Muscle layer of duodenum (tissue), 2 donors: ENCODE measurements around the gene RASL10A.
"Not testable (repeated sequence)": the region's sequence is repeated elsewhere in the genome, so short reads cannot be mapped to it uniquely, and the experiment has no call there.

Experiments used
- H3K27ac ChIP-seq: one replicate; pipeline ENCODE4 v1.7.0; 2013; ENCODE audit warnings: mild to moderate bottlenecking, low read length
- H3K27me3 ChIP-seq: one replicate; pipeline ENCODE4 v1.7.0; 2013; ENCODE audit warnings: low read depth, mild to moderate bottlenecking, control low read depth, low read length
- H3K36me3 ChIP-seq, 2 donors: one replicate each; pipeline ENCODE4 v1.7.0; 2013; ENCODE audit warnings: low read length in 2 of 2, control low read depth in 1 of 2, mild to moderate bottlenecking in 1 of 2; ENCODE audit not compliant: insufficient read depth in 2 of 2, control insufficient read depth in 1 of 2
- H3K4me1 ChIP-seq, 2 donors: one replicate each; pipeline ENCODE4 v1.7.0; 2013; ENCODE audit warnings: low read length in 2 of 2, mild to moderate bottlenecking in 2 of 2, control low read depth in 1 of 2, moderate library complexity in 1 of 2; ENCODE audit not compliant: insufficient read depth in 2 of 2, control insufficient read depth in 1 of 2
- H3K4me3 ChIP-seq, 2 donors: one replicate each; pipeline ENCODE4 v1.7.0; 2013; ENCODE audit warnings: low read length in 2 of 2, low read depth in 1 of 2, mild to moderate bottlenecking in 1 of 2
- H3K9me3 ChIP-seq, 2 donors: one replicate each; pipeline ENCODE4 v1.7.0; 2013; ENCODE audit warnings: low read length in 2 of 2, control low read depth in 1 of 2, mild to moderate bottlenecking in 1 of 2; ENCODE audit not compliant: control insufficient read depth in 1 of 2
- donor health status: healthy.

The RASL10A gene

DNA sequence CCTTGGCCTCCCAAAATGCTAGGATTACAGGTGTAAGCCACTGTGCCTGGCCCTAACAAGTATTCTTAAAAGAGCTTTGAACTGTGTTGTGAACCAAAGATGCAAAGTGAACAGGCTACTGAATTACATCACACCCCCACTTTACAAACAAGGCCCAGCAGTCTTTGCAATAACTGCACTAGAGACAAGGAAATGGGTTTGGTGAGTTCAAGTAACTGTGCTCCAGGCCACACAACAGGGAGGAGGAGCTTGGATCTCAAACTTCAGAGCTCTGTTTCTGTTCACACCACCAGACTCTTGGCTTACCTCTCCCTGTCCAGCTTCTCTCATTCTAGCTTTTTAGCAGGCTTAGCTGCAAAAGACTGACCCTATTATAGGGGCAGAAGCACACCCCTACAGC is 30.4 kb upstream of the RASL10A start:
- no peak overlapping the region for H3K27ac ChIP-seq
- no peak overlapping the region for H3K4me3 ChIP-seq
- H3K4me1 ChIP-seq = peaks cover 0 to 23% of the 10 kb centered on the region in 2 donors
- no peaks in the 10 kb centered on the region for H3K27me3 ChIP-seq
- H3K36me3 ChIP-seq = peaks cover 53 to 54% of the 10 kb centered on the region in 2 donors
- no peaks in the 10 kb centered on the region for H3K9me3 ChIP-seq

- not testable (repeated sequence) for H3K27me3 ChIP-seq, H3K27ac ChIP-seq, H3K9me3 ChIP-seq, H3K4me3 ChIP-seq
- Histone ChIP-seq H3K36me3 (peaks cover 52 to 53% of the 10 kb centered on the region in 2 donors), H3K4me1 (peaks cover 0 to 23% of the 10 kb centered on the region in 2 donors)
These were observed 29.4 kb upstream of the RASL10A start for GRCh38 chr22:29344889-29345288.

DNA sequence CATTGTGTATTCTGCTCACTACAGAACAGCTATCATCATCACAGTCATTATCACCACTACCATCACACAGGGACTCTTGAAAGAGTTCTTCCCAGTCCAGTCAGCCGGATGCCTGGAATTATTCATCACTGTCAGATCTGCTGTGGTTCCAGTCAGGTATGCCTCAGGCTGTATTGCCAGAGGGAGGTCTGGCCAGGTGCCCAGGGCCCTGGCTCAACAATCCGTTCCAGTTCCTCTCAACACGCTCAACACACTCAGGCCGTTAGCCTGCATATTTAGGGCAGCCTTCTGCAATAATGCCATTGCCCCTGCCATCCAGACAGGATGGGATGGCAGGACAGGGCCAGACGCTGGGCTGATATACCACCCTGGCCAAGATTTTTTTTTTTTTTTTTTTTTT is 28.6 kb upstream of the RASL10A start:
- Histone ChIP-seq H3K27me3 (no peaks in the 10 kb centered on the region), H3K27ac (no peak overlapping the region), H3K36me3 (peaks cover 52 to 54% of the 10 kb centered on the region in 2 donors)

GRCh38 chr22:29343313-29343805 is 27.9 kb upstream of the RASL10A start:
- Histone ChIP-seq H3K27ac (no peak overlapping the region), H3K4me3 (no peak overlapping the region), H3K27me3 (no peaks in the 10 kb centered on the region), H3K36me3 (peaks cover 53 to 57% of the 10 kb centered on the region in 2 donors), H3K4me1 (peaks cover 0 to 23% of the 10 kb centered on the region in 2 donors), H3K9me3 (no peaks in the 10 kb centered on the region)

More for the DNA sequence above, 28.6 kb upstream of the RASL10A start:
- H3K4me3 ChIP-seq = no peak overlapping the region
- peaks cover 0 to 23% of the 10 kb centered on the region in 2 donors for H3K4me1 ChIP-seq
- H3K9me3 ChIP-seq = no peaks in the 10 kb centered on the region

- H3K27me3 ChIP-seq = no peaks in the 10 kb centered on the region
- H3K4me3 ChIP-seq = no peak overlapping the region
- peaks cover 53 to 62% of the 10 kb centered on the region in 2 donors for H3K36me3 ChIP-seq
- H3K9me3 ChIP-seq = no peaks in the 10 kb centered on the region
- H3K4me1 ChIP-seq = peaks cover 0 to 23% of the 10 kb centered on the region in 2 donors
- H3K27ac ChIP-seq = no peak overlapping the region
These were observed 27.2 kb upstream of the RASL10A start for GRCh38 chr22:29342577-29343312.

GRCh38 chr22:29342177-29342576 is 26.7 kb upstream of the RASL10A start:
- Histone ChIP-seq H3K36me3 (peaks cover 50 to 64% of the 10 kb centered on the region in 2 donors), H3K9me3 (no peaks in the 10 kb centered on the region), H3K27ac (no peak overlapping the region), H3K4me3 (no peak overlapping the region), H3K4me1 (peaks cover 0 to 20% of the 10 kb centered on the region in 2 donors), H3K27me3 (no peaks in the 10 kb centered on the region)

GRCh38 chr22:29341849-29342127 is 26.3 kb upstream of the RASL10A start:
- H3K27me3 ChIP-seq = no peaks in the 10 kb centered on the region
- H3K36me3 ChIP-seq = peaks cover 54 to 68% of the 10 kb centered on the region in 2 donors
- no peak overlapping the region for H3K27ac ChIP-seq
- peaks cover 0 to 16% of the 10 kb centered on the region in 2 donors for H3K4me1 ChIP-seq
- no peak overlapping the region for H3K4me3 ChIP-seq
- H3K9me3 ChIP-seq = no peaks in the 10 kb centered on the region

DNA sequence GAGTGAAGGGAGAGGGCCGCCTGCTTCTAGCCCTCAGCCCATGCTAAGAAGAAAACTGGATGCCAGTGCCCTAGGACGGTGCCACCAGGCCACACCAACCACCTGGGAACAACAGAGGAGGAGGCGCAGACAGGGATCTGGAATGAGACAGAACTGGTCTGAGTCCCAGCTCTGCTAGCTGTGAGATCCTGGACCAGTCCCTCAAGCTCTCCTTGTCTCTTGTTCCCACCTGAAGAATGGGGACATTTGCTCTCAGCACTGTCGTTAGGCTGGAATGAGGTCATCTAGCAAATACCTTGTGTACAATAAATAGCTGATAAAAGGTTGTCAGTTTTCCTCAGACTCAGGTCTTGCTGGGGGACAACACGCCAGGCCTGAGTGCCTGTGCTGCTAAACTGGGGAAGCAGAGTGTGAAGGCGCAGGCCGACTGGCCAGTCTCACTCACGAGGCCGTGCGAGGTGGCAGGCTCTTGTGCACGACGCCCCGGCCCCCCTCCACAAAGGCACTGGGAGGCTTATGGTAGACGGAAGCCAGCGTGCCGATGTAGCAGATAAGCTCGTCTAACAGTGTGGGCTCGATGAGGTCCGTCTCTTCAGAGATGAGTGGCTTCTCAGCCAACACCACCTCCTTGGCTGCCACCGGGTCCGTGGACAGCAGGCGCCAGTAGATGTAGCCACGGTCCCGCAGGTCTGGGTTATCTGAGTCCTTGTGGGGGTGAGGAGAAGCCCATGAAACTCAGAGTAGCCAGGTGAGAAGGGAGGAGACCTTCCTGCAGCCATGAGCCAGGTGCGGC is 25.8 kb upstream of the RASL10A start:
- H3K4me3 ChIP-seq = no peak overlapping the region
- H3K36me3 ChIP-seq = peaks cover 56 to 71% of the 10 kb centered on the region in 2 donors
- peaks cover 0 to 11% of the 10 kb centered on the region in 2 donors for H3K4me1 ChIP-seq
- H3K27ac ChIP-seq = no peak overlapping the region
- no peaks in the 10 kb centered on the region for H3K27me3 ChIP-seq
- H3K9me3 ChIP-seq = no peaks in the 10 kb centered on the region

- H3K4me3 ChIP-seq = no peak overlapping the region
- peaks cover 0 to 6% of the 10 kb centered on the region in 2 donors for H3K4me1 ChIP-seq
- no peaks in the 10 kb centered on the region for H3K9me3 ChIP-seq
- H3K27me3 ChIP-seq = no peaks in the 10 kb centered on the region
- peaks cover 57 to 78% of the 10 kb centered on the region in 2 donors for H3K36me3 ChIP-seq
- H3K27ac ChIP-seq = no peak overlapping the region
These were observed 25.1 kb upstream of the RASL10A start for GRCh38 chr22:29340566-29340965.

DNA sequence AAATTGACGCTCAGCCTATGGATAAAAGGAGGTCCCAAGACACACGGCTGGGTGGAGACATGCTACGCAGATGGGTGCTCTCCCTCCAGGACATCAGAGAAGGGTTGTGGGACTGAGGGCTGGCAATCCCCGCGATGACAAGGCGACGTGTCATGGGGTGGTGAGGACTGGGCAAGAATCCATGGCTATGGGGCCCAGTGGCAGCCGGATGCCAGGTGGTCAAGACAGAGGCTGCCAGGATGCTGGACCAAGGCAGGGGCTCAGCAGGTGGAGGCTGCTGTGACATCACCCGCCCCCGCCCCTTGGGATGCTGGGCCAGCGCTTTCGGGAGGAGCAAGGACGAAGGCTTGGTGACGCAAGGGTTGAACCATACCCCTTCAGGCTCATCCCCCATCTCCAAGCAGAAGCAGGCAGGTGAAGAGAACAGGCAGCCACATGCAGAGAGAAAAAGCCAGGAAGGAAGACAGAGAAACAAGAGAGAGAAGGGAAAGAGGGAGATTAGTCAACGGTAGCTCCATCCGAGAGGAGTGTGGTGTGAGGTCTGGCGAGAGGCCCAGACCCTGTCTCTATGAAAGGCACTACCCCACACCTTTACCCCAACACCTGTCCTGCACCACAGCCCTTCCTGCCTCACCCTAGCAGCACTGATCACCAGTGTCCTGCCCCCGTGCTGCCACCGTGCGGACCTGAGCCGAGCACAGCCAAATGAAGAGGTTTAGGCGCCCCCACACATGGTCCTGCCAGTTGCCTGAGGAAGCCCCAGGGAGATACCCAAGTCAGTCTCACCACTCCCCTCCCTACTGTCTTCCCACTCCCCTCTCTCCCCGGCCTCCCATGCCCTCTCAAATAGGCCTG is 24.1 kb upstream of the RASL10A start:
- no peaks in the 10 kb centered on the region for H3K9me3 ChIP-seq
- peaks cover 57 to 86% of the 10 kb centered on the region in 2 donors for H3K36me3 ChIP-seq
- no peak overlapping the region for H3K27ac ChIP-seq
- H3K4me3 ChIP-seq = no peak overlapping the region
- H3K27me3 ChIP-seq = no peaks in the 10 kb centered on the region
- H3K4me1 ChIP-seq = peaks cover 0 to 6% of the 10 kb centered on the region in 2 donors

DNA sequence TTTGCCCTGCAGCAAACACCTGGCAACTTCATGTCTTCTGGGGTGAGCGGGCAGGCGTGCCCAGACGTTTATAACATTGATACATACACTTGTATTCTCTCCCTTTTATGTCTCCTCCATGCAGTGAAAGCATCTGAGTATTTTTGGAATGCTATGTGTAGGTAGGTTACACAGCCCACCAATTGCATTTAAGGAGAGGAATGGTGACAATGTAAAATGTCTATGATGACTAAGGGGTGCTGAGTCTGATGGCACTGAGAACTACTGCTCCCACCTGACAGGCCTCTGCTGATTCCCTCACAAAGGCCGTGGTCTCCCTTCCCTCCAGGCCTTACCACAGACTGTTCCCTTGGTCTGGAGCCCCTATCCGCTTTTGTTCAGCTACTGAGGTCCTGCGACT is 22.9 kb upstream of the RASL10A start:
- Histone ChIP-seq H3K27me3 (no peaks in the 10 kb centered on the region), H3K4me3 (no peak overlapping the region), H3K4me1 (peaks cover 0 to 3% of the 10 kb centered on the region in 2 donors), H3K27ac (no peak overlapping the region), H3K36me3 (peaks cover 57 to 87% of the 10 kb centered on the region in 2 donors), H3K9me3 (no peaks in the 10 kb centered on the region)
